ENCODE measurements around the gene GTF3C1. TPM values are rescaled to one million over a fixed set of nuclear protein-coding genes. Genes with fewer than 3 reads are reported as not detected.
A peak's percentile ranks its signal among the peaks of the same experiment; 100 is the strongest.

Gene GTF3C1
- total RNA-seq, 1 donor from 2014 or later, result 57.1 TPM

DNA sequence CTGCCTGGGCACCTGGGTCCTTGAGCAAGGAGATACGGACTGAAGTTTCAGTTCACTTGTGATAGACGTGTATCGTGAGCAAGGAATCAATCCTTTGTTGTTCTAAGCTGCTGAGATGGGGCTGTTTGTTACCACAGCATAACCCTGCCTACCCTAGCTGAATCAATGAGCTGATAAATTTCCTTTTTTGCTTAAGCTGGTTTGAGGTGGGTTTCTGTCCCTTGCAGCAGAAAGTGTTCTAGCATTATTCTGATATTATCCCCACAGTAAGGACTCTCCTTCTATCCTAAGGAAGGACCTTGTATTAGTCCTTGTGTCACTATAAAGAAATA, 96.3 kb downstream of the GTF3C1 start:
- DNase-seq (no peak), ATAC-seq (no peak)
- no peak overlapping the region for H3K4me3 ChIP-seq
- H3K36me3 ChIP-seq, result no peaks in the 10 kb centered on the region
- TF ChIP-seq, protein P1, sequence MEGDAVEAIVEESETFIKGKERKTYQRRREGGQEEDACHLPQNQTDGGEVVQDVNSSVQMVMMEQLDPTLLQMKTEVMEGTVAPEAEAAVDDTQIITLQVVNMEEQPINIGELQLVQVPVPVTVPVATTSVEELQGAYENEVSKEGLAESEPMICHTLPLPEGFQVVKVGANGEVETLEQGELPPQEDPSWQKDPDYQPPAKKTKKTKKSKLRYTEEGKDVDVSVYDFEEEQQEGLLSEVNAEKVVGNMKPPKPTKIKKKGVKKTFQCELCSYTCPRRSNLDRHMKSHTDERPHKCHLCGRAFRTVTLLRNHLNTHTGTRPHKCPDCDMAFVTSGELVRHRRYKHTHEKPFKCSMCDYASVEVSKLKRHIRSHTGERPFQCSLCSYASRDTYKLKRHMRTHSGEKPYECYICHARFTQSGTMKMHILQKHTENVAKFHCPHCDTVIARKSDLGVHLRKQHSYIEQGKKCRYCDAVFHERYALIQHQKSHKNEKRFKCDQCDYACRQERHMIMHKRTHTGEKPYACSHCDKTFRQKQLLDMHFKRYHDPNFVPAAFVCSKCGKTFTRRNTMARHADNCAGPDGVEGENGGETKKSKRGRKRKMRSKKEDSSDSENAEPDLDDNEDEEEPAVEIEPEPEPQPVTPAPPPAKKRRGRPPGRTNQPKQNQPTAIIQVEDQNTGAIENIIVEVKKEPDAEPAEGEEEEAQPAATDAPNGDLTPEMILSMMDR (IDR thresholded peaks at IDR 0.05), result no peak
- peaks cover 21% of the 10 kb centered on the region for H3K27me3 ChIP-seq (ENCODE audit: low read depth)
- H3K27ac ChIP-seq, result no peak overlapping the region
- H3K4me1 ChIP-seq, result peaks cover 36% of the 10 kb centered on the region
- H3K9me3 ChIP-seq, result no peaks in the 10 kb centered on the region
- intact Hi-C loops (cut with DNase I), result no loop called here

DNA sequence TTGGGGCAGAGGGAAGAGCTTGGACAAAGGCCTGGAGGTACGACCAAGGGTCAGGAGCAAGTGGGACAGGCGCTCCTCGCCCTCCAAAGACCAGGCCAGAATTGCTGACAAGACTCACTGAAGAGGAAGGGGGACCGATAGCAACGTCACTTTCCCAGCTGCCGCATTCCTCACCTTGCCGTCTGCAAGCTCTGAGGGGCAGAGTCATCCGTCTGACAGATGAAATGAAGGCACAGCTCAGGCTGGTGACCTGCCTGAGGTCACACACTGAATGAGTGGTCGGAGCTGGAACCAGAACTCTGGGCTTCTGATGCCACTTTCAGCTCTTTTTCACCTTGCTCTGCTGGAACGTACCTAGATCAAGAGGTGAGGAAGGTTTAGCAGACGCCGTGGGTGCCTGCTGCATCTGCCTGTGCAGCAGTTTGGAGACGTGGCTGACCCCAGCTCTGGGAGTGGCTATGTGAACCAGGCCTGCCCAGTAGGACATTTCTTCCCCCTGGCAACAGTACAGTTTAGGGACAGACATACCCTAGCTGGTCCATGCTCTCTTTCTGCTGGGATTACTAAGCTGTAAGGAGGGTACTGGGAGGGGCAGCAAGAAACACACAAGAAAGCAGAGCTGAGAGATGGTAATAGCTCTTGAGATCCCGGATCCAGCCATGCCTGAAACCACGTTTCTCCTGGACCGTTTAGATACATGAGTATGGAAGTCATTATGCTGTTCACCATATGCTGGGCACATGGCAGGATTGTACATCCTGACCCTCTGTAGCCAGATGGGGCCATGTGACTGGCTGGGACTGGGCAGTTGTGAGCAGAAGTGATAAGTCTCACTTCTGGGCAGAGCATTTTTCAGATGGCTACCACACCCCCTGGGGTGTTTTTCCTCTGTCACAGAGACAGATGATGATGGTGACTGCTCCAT, 96.9 kb downstream of the GTF3C1 start:
- Histone ChIP-seq H3K36me3 (no peaks in the 10 kb centered on the region), H3K27me3 (ENCODE audit: low read depth) (peaks cover 22% of the 10 kb centered on the region), H3K4me3 (no peak overlapping the region), H3K27ac (no peak overlapping the region), H3K4me1 (peaks cover 36% of the 10 kb centered on the region), H3K9me3 (no peaks in the 10 kb centered on the region)
- DNase-seq (no peak), ATAC-seq (no peak)
- TF ChIP-seq, protein P1 (IDR thresholded peaks at IDR 0.05), result no peak
- intact Hi-C loops (cut with DNase I), result no loop called here

DNA sequence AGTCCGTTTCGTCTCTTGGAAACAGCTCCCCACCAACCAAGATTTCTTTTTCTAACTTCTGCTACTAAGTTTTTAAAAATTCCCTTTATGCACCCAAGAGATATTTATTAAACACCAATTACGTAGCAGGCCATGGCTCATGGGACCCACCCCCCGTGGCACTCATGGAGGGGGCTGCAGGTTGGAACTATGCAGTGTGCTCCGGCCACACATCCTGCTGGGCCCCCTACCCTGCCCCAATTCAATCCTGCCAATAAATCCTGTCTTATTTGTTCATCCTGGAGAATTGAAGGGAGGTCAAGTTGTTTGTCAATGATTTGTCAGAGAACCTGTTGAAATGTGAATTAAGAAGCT, 99.5 kb downstream of the GTF3C1 start:
- ATAC-seq (no peak), DNase-seq (no peak)
- TF ChIP-seq, protein P1 (IDR thresholded peaks at IDR 0.05), result no peak
- peaks cover 16% of the 10 kb centered on the region for H3K4me1 ChIP-seq
- H3K9me3 ChIP-seq, result no peaks in the 10 kb centered on the region
- intact Hi-C loops (cut with DNase I), result no loop called here
- peaks cover 22% of the 10 kb centered on the region for H3K27me3 ChIP-seq (ENCODE audit: low read depth)
- no peak overlapping the region for H3K4me3 ChIP-seq
- no peak overlapping the region for H3K27ac ChIP-seq
- peaks cover 8% of the 10 kb centered on the region for H3K36me3 ChIP-seq

DNA sequence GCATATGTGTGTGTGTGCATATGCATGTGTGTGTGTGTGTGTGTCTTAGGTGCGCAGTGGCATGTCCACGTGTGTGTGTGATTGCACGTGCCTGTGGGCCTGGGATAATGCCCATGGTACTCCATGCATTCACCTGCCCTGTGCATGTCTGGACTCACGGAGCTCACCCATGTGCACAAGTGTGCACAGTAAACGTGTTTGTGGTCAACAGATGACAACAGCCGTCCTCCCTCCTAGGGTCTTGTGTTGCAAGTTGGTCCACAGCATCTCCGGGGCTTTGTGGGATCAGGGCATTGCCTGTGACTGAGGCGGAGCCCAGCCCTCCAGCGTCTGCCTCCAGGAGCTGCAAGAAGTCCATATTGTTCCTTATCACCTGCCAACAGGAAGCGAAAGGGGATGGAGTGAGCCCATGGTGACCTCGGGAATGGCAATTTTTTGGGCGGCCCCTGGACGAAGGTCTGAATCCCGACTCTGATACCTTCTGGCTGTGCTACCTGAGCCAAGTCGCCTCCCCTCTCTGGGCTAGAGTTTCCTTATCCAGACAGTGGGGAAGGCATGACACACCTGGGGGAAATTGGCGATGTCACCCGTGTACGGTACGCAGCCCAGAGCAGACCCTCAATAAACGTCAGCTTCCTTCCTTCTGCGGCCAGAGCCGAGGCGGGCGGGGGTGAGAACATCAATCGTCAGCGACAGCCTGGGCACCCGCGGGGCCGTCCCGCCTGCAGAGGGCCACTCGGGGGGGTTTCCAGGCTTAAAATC, 100.1 kb downstream of the GTF3C1 start:
- Histone ChIP-seq H3K36me3 (peaks cover 8% of the 10 kb centered on the region), H3K4me3 (no peak overlapping the region), H3K27me3 (ENCODE audit: low read depth) (peaks cover 22% of the 10 kb centered on the region), H3K9me3 (peaks cover 2% of the 10 kb centered on the region), H3K27ac (no peak overlapping the region), H3K4me1 (peaks cover 16% of the 10 kb centered on the region)
- intact Hi-C loops (cut with DNase I), result no loop called here
- no peak for DNase-seq
- TF ChIP-seq, protein P1 (IDR thresholded peaks at IDR 0.05), result no peak
- ATAC-seq, result peak; percentile 28 to 53

DNA sequence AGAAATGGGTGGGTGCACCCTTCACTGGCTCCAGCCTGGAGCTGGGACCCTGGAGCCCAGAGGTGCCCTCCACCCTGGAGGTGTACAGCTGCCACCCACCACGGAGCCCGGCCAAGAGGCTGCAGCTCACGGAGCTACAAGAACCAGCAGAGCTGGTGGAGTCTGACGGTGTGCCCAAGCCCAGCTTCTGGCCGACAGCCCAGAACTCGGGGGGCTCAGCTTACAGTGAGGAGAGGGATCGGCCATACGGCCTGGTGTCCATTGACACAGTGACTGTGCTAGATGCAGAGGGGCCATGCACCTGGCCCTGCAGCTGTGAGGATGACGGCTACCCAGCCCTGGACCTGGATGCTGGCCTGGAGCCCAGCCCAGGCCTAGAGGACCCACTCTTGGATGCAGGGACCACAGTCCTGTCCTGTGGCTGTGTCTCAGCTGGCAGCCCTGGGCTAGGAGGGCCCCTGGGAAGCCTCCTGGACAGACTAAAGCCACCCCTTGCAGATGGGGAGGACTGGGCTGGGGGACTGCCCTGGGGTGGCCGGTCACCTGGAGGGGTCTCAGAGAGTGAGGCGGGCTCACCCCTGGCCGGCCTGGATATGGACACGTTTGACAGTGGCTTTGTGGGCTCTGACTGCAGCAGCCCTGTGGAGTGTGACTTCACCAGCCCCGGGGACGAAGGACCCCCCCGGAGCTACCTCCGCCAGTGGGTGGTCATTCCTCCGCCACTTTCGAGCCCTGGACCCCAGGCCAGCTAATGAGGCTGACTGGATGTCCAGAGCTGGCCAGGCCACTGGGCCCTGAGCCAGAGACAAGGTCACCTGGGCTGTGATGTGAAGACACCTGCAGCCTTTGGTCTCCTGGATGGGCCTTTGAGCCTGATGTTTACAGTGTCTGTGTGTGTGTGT, 100.9 kb downstream of the GTF3C1 start:
- DNase-seq, result no peak
- H3K4me3 ChIP-seq, result no peak overlapping the region
- intact Hi-C loops (cut with DNase I), result no loop called here
- peaks cover 22% of the 10 kb centered on the region for H3K27me3 ChIP-seq (ENCODE audit: low read depth)
- ATAC-seq, result no peak
- TF ChIP-seq, protein P1 (IDR thresholded peaks at IDR 0.05), result no peak
- peaks cover 16% of the 10 kb centered on the region for H3K4me1 ChIP-seq
- H3K9me3 ChIP-seq, result peaks cover 8% of the 10 kb centered on the region
- H3K27ac ChIP-seq, result no peak overlapping the region
- H3K36me3 ChIP-seq, result peaks cover 8% of the 10 kb centered on the region
